Stimulated activated CD8-positive, alpha-beta memory T cell treated with anti-CD3 and anti-CD28 coated beads, Interleukin-15, amount 100 ng/mL, for 48 hours (primary cell): ENCODE data around the gene NPTX1.
"Not testable (repeated sequence)": the region's sequence is repeated elsewhere in the genome, so short reads cannot be mapped to it uniquely, and the experiment has no call there.

ENCODE experiments used
- DNase-seq, 2 donors: peaks; one replicate each; pipeline ENCODE4 v3.0.0-alpha.2; 2020; ENCODE audit warnings: low read depth in 2 of 2

The NPTX1 gene

GRCh38 chr17:80475910-80476876 lies at the start of gene NPTX1:
TSS of gene NPTX1 (minus strand) at chr17:80476607. CDS start at chr17:80476446, 161 bp downstream.
- DNase-seq = no peak

DNA sequence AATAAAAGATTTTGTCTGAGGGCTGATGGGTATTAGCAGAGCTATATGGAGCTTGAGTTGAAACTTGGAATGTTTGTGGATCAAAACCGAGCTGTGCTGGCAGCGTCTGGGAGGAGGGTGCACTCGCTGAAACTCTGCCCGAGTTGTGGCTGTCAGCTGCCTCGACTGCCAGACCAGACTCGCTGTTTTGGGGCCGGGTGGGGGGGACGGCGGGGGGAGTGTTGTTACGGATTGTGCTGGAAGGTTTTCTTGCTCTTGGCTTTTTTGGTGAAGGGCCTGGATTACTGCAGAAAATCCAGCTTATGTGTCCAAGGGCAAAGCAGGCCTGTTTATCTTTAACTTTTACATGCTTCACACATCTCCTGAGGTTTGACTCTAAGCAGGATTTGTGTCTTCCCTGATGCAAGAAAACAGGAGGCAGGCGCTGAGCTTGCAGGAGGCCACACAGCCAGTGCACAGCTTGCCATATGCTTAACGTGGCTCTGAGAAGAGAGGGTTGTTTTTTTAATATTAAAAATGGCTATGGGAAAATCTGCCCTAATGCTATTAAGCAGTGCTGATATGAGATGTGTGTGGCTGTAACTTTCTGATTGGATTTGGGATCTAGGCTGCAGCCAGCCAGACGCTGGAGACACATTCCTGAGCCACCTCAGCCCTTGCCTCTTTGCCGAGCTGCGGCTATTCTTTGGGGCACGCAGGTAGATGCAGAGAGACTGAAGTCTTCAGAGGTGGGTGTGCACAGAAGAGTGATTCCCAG lies 47.7 kb upstream of the NPTX1 start:
- DNase-seq = no peak

DNA sequence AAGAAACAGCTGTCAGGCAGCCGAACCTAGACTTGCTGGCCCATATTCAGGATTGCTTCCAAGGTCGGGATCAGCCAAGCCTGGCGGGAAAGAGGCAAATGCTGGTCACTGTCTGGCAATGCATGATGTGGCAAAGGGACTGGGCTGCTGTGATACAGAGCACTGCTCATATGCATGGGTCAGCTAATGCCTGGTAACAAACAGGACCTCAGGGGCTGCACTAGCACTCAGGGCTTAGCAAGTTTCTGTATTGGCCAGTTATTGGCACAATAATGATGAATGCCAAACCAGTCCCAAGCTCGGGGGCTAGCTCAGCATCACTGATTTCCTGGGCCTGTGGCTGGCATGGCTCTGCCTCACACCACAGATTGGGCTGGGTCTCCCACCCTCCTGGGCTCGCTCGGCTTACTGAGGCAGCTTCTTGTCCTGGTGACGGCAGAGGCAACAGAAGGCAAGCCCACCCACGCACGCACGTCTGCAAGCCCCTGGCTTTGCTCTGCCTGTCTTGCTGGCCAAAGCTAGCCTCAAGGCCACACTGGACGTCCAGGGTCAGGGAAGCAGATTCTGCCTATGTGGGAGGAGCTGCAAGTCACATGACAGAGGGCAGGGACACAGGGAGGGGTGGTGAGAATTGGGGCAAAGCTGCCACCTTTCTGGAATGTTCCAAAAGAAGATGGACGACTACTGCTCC lies 46.8 kb upstream of the NPTX1 start:
- no peak for DNase-seq

GRCh38 chr17:80520810-80521455 lies 44.5 kb upstream of the NPTX1 start:
- no peak for DNase-seq

DNA sequence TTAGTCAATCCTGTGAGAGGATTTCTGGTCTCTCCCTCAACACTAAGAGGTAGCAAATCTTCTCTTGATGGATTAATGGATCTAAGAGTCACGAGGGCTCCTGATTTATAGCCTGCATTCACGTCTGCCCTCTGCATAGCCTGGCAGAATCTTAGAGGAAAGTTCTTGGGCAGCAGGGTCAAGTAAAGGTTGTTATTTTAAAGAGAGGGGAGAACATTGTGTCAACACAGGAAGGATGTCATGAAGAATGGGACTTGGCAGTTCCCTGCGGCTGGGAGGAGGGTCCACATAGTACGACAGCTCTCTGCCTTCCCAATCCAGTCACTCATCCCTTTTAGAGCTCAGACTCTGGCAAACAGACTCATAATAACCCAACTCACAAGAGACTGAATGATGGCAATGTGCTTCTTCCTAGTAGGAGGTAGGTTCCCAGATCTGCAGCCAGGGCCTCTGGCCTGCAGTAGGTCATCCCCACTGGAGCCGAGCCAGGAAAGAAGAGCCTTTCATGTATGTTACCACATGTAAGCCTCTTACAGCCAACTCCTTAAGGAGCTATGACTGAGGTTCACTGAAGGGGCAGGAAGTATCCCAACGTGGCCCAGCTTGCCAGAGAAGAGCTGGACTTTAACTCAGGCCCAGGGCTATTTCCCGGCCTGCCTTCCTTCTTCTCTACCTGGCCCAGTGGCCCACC lies 42.8 kb upstream of the NPTX1 start:
- DNase-seq = no peak

DNA sequence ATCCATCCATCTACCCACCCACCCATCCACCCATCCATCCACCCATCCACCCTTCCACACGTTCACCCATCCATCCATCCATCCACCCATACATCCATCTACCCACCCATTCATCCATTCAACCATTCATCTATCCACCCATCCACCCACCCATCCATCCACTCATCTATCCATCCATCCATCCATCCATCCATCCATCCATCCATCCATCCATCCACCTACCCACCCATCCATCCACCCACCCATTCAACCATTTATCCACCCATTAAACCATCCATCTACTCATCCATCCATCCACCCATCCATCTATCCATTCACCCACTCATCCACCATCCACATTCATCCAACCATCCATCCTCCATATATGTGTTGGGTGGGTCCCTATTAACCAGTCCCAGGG lies 42.0 kb upstream of the NPTX1 start:
- DNase-seq = no peak

- DNase-seq = no peak
Observed at GRCh38 chr17:80517641-80518040, 41.2 kb upstream of the NPTX1 start.

DNA sequence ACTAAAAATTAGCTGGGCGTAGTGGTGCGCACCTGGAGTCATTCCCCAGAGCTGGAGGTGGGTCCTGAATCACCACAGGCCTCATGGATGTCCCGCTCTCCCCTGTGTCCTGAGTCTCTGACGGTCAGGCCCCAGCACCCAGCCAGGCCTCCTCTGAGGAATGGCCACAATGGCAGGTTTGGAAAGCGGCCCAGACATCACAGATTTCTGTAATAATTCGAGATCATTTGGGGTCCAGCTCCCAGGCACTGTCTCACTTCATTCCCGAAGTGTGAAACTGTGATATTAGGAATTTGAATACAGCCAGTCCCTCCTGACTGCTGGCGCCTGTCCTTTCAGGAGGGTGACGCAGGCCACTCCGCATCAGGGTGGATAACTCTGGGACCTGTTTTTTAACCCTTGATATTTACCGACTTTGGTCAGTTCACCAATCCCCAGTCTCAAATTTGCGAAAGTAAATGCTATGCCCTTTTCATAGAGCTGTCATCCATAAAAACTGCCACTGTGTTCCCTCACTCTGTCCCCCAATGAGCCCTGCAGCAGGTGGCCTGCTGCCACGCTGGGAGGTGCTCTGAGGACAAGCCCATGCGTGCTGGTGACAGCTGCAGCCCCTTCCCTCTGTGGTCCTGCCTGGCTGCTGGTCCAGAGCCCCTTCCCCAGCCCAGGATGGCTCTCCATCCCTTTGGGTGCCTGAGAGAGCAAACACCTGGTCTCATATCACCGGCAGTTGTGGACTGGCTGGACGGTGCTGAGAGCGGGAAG lies 39.9 kb upstream of the NPTX1 start:
- no peak for DNase-seq

DNA sequence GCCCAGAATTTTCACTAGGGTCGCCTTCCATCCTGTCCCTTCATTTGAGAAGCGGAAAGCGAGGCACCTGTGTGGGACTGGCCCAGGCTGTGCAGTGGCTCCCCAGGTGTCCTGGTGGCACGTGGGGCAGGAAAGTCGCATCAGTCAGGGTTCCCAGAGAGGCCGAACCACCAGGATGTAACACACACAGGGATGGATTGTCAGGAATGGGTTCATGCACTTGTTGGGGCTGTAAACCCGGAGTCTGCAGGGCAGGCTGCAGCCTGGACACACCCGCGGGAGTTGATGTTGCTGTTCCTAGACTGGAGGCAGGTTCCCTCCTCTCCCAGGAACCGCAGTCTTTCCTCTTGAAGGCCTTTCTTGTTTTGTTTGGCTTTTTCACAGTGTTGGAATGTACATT lies 37.5 kb upstream of the NPTX1 start:
- no peak for DNase-seq

GRCh38 chr17:80513201-80513600 lies 36.8 kb upstream of the NPTX1 start:
- no peak for DNase-seq

DNA sequence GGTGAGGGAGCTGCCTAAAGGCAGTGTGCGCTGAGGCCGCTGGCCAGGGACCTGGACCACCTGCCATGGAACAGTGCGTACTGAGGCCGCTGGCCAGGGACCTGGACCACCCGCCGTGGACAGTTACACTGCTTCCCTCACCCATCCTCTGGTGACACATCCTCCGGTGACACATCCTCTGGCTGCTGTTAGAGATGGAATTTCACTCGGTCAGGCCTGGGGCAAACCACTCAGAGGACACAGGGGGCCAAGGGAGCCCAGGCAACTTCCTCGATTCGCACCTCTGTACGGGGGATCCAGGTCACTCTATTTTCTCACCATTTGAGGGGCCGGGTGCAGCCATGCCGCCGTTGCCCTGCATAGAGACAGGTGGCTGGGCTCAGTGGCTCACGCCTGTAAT lies 35.8 kb upstream of the NPTX1 start:
- no peak for DNase-seq

GRCh38 chr17:80511222-80512180 lies 35.1 kb upstream of the NPTX1 start:
- no peak for DNase-seq

DNA sequence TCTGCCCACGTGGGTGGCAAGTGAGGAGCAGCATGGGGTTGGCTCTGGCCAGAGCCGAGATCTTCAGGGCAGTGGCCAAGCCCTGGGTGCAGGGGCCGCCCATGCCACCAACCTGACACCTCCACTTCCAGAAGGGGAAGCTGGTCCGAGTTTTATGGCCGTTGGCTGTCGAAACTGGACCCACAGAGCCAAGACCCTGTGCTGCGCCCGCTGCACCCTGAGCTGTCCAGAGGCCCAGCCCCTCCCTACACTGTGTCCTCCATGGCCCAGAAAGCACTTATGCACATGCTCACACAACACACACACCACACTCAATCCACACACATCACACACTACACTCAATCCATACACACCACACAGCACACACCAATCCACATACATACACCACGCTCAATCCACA lies 34.4 kb upstream of the NPTX1 start:
- DNase-seq = no peak

GRCh38 chr17:80510132-80510531 lies 33.7 kb upstream of the NPTX1 start:
- no peak for DNase-seq

DNA sequence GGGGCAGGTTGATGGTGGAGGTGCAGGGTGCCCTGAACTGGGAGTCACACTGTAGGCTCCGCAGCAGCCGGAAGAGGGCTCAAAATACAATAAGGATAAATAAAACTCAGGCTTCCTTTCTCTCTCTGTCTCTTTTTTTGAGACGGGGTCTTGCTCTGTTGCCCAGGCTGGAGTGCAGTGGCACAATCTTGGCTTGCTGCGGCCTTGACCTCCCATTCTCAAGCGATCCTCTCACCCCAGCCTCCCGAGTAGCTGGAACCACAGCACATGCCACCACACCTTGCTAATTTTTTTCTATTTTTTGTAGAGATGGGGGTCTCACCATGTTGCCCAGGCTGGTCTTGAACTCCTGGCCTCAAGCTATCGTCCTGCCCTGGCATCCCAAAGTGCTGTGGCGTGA lies 32.9 kb upstream of the NPTX1 start:
- no peak for DNase-seq

- no peak for DNase-seq
Observed at GRCh38 chr17:80507965-80508364, 31.6 kb upstream of the NPTX1 start.

DNA sequence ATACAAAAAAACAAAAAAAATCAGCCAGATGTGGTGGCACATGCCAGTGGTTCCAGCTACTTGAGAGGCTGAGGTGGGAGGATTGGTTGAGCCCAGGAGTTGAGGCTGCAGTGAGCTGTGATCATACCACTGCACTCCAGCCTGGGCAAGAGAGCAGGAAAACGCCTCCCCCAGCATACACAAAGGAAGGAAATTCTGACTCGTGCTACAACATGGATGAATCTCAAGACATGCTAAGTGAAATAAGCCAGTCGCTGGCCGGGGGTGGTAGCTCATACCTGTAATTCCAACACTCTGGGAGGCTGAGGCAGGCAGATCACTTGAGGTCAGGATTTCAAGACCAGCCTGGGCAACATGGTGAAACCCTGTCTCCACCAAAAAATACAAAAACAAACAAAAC lies 30.8 kb upstream of the NPTX1 start:
- DNase-seq = not testable (repeated sequence)

DNA sequence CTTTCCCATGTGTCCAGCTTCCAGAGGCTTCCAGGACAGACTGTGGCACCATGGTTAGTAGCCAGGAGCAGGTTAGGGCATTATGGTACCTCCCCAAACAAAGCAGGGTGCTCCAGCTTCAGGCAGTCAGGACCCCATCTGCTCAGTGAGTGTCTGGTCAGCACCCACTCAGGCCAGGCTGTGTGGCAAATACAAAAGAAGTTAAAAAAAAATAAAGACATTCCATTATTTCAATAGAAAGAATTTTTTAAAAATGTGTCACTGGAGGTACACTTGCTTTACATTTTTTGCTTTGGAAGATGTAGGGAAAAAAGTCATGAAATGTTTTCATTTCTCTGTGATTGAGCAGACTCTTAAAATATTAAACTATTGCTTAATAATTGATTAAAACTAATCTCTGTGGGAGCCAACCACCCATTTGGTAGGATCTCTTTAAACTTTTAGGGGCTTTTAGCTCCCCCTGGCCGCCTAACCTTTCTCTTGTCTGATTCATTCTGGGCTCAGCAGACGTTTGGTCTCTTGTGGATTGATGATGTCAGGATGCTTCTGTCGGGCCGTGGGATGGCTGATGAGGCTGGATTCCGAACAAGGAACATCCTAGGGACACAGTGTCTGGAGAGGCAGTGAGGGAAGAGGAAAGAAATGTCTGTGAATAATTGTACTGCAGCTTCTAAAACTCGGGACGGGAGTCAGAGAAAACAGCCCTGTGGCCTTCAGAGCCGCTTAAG lies 28.4 kb upstream of the NPTX1 start:
- no peak for DNase-seq

DNA sequence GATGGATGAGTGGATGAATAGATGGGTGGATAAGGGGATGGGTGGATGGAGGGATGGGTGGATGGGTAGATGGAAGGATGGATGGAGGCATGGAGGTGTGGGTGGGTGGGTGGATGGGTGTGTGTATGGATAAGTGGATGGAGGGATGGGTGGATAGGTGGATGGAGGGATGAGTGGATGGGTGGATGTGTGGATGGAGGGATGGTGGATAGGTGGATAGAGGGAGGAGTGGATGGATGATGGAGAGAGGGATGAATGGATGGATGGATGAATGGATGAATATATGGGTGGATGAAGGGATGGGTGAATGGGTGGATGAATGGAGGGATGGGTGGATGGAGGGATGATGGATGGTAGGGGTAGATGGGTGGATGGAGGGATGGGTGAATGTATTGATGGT lies 27.5 kb upstream of the NPTX1 start:
- DNase-seq = no peak
